AG04449 (cell line): ENCODE data around the gene HRH3.

ENCODE experiments used
- CTCF ChIA-PET: fragments of 350-600 bp; formaldehyde crosslinking; extraction: SDS; loops from one replicate; lab custom pipeline; 2021; ENCODE audit warnings: antibody characterized with exemption; lab: Yijun Ruan, JAX
- POLR2A ChIA-PET: fragments of 400-600, 350-600 bp; formaldehyde crosslinking; extraction: SDS; loops from one replicate; lab custom pipeline; 2020; ENCODE audit warnings: antibody characterized with exemption, inconsistent platforms; lab: Yijun Ruan, JAX
- DNase-seq: peaks from one replicate; pipeline ENCODE4 v3.0.0-alpha.2; 2010; ENCODE audit warnings: low read depth, low spot score
- H3K4me3 ChIP-seq: 2 replicates; pipeline ENCODE4 v1.5.1; 2011; ENCODE audit warnings: low read depth, mild to moderate bottlenecking, control low read depth, low read length
- TF ChIP-seq, protein P1 (sequence below): IDR thresholded peaks from one replicate; pipeline ENCODE4 v1.5.1; 2011; ENCODE audit warnings: mild to moderate bottlenecking, moderate library complexity, low read length, control low read depth, inconsistent platforms; ENCODE audit not compliant: insufficient read depth; ENCODE audit errors: missing control alignments

Gene HRH3

DNA sequence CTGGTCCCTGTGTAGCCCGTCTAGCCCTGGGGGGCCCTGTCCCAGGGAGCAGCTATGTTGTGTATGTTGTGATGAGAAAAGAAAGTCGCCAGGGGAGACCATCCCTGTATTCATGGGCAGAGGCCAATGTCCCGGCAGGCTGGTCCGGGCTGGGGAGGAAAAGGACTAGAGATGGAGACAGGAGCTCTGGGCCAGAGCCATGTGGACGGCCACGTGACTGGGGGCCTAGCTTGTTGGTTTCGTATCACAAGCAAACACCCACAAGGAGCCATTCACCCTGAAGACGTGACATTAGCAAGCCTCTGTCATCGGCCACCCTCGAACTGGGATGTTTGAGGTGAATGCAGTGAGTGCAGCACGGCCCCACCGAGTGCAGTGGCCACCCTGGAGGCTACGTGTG lies 2.9 kb upstream of the HRH3 start:
- CTCF ChIA-PET: no interaction called here
- TF ChIP-seq, protein P1, sequence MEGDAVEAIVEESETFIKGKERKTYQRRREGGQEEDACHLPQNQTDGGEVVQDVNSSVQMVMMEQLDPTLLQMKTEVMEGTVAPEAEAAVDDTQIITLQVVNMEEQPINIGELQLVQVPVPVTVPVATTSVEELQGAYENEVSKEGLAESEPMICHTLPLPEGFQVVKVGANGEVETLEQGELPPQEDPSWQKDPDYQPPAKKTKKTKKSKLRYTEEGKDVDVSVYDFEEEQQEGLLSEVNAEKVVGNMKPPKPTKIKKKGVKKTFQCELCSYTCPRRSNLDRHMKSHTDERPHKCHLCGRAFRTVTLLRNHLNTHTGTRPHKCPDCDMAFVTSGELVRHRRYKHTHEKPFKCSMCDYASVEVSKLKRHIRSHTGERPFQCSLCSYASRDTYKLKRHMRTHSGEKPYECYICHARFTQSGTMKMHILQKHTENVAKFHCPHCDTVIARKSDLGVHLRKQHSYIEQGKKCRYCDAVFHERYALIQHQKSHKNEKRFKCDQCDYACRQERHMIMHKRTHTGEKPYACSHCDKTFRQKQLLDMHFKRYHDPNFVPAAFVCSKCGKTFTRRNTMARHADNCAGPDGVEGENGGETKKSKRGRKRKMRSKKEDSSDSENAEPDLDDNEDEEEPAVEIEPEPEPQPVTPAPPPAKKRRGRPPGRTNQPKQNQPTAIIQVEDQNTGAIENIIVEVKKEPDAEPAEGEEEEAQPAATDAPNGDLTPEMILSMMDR: no peak
- POLR2A ChIA-PET: no interaction called here

DNA sequence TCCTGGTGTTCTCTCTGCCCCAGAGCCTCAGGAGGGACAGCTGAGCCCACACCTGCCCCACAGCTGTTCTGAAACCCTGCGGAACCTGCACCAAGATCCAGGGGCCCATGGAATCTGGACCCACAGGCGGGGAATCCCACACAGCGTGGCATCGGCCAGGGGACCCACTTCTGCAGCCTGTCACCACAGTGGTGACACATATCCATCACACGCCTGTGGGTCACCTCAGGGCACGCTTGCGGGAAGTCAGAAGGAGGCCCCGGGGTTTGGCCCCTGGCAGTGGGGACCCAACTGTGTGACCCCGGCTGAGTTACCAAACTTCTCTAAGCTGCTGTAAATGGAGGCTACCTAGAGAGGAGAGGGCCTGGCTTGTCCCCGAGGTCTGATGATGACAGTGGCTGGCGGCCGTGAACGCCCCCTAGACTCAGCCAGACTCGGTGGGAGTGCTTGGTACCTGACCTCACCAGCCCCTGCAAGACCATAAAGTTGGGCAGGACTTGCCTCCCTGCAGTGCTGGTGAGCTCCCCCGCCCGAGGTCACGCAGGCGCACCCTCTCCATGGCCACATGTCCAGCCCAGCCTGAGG lies 2.3 kb upstream of the HRH3 start:
- POLR2A ChIA-PET: no interaction called here
- CTCF ChIA-PET: no interaction called here
- H3K4me3 ChIP-seq: no peak overlapping the region
- TF ChIP-seq, protein P1: no peak
- DNase-seq: no peak

More for the DNA sequence above, 2.9 kb upstream of the HRH3 start:
- H3K4me3 ChIP-seq: no peak overlapping the region
- no peak for DNase-seq

GRCh38 chr20:62220666-62221568 lies 839 bp upstream of the HRH3 start:
- no peak overlapping the region for H3K4me3 ChIP-seq
- ChIA-PET POLR2A (no interaction called here), CTCF (no interaction called here)
- no peak for DNase-seq
- TF ChIP-seq, protein P1: no peak

- ChIA-PET POLR2A (no interaction called here), CTCF (interaction anchor here (1.0 kb wide), 1 partner anchor 36 kb away, joined by 3 read pairs; no protein-coding TSS in a partner anchor)
- TF ChIP-seq, protein P1: no peak
- H3K4me3 ChIP-seq: no peak overlapping the region
- DNase-seq: no peak
Measured at GRCh38 chr20:62219101-62219991, 732 bp downstream of the HRH3 start.

GRCh38 chr20:62217913-62218773 lies 1.9 kb downstream of the HRH3 start:
- TF ChIP-seq, protein P1: no peak
- ChIA-PET CTCF (interaction anchor here (1.0 to 1.5 kb wide), 2 partner anchors 30 to 37 kb away, joined by 3 to 5 read pairs; no protein-coding TSS in a partner anchor), POLR2A (no interaction called here)
- no peak overlapping the region for H3K4me3 ChIP-seq
- DNase-seq: no peak
